PC-3 (cell line): Measurements from ENCODE around the gene PLGLB1.
"Not testable (repeated sequence)": the region's sequence is repeated elsewhere in the genome, so short reads cannot be mapped to it uniquely, and the experiment has no call there.

Source experiments
- CTCF ChIP-seq: fragments of 300-600 bp; sonication (generic); conservative IDR thresholded peaks from 2 replicates; pipeline ENCODE4 v1.5.1; 2017; ENCODE audit warnings: antibody characterized with exemption, low read depth, mild to moderate bottlenecking, low read length
- EZH2 ChIP-seq: fragments of 300-600 bp; sonication (generic); IDR thresholded peaks from one replicate; pipeline ENCODE4 v1.6.1; 2017; ENCODE audit warnings: antibody characterized with exemption, mild to moderate bottlenecking, low read length; ENCODE audit not compliant: unreplicated experiment

- TF ChIP-seq CTCF, EZH2: not testable (repeated sequence)
These were observed 34.8 kb upstream of the PLGLB1 start for GRCh38 chr2:87056435-87056834.
